Stomach (tissue), 9 donors: ENCODE data around the gene IGSF9B. TPM values are rescaled to one million over a fixed set of nuclear protein-coding genes. Genes with fewer than 3 reads are reported as not detected.

Source experiments
- DNase-seq, 2 donors: peaks; one replicate each; pipeline versions ENCODE4 v3.0.0 to v3.0.0-alpha.2; 2013 to 2019
- H3K27ac ChIP-seq, 5 donors: fragments of 200-600 bp in 4 of 5; sonication (generic) in 4 of 5; one replicate each; pipeline ENCODE4 v1.5.1; 2013 to 2019; ENCODE audit warnings: mild to moderate bottlenecking in 1 of 5, moderate library complexity in 1 of 5
- H3K27me3 ChIP-seq, 3 donors: fragments of 200-600 bp; sonication (generic); one replicate each; pipeline ENCODE4 v1.5.1; 2017 to 2019; ENCODE audit warnings: mixed run types in 1 of 3
- H3K36me3 ChIP-seq, 4 donors: fragments of 200-600 bp; sonication (generic); 1 replicate in 3 of 4; 2 replicates in 1 of 4; pipeline ENCODE4 v1.5.1; 2016 to 2019
- H3K4me1 ChIP-seq, 4 donors: fragments of 200-600 bp; sonication (generic); one replicate each; pipeline ENCODE4 v1.5.1; 2016 to 2019
- H3K4me3 ChIP-seq, 4 donors: fragments of 200-600 bp; sonication (generic) in 3 of 4; one replicate each; pipeline ENCODE4 v1.5.1; 2016 to 2019; ENCODE audit warnings: mild to moderate bottlenecking in 1 of 4
- H3K9me3 ChIP-seq, 4 donors: fragments of 200-600 bp; sonication (generic); one replicate each; pipeline ENCODE4 v1.5.1; 2016 to 2019
- EP300 ChIP-seq: sonication (generic); formaldehyde crosslinking; IDR thresholded peaks from one replicate; pipeline ENCODE4 v1.6.1; 2017; ENCODE audit warnings: antibody characterized with exemption
- POLR2A ChIP-seq, 4 donors: fragments of 450-650 bp; IDR thresholded peaks; one replicate each; pipeline ENCODE4 v1.6.1; 2016; ENCODE audit warnings: antibody characterized with exemption in 4 of 4, control low read depth in 2 of 4, mild to moderate bottlenecking in 1 of 4, moderate library complexity in 1 of 4
- POLR2AphosphoS5 ChIP-seq, 3 donors: sonication (generic); formaldehyde crosslinking; IDR thresholded peaks; one replicate each; pipeline ENCODE4 v1.6.1; 2016; ENCODE audit warnings: antibody characterized with exemption in 3 of 3
- WGBS, 5 donors: extraction: QIAGEN DNeasy Blood & Tissue Kit in 3 of 5; methylation state at CpG; one replicate each; pipeline versions ENCODE4 v1.1.5 to v1.1.7; 2013 to 2018; 5-methylcytosine and 5-hydroxymethylcytosine counted together
- intact Hi-C: fragments of 100-400 bp; cut with DNase I; formaldehyde crosslinking; loops from one replicate; pipeline ENCODE4 v1.15.1; 2023; ENCODE audit warnings: low total_unique reads
- polyA plus RNA-seq, 3 donors: library from polyadenylated mRNA; stranded (reverse); fragments of 200-250 nt; gene quantifications; one replicate each; pipeline ENCODE4 v1.2.3, GENCODE V29; 2013
- total RNA-seq, 5 donors: library from RNA; depleted of rRNA; stranded (reverse); fragments of >200 nt; gene quantifications; one replicate each; pipeline versions ENCODE4 v1.1.0 to v1.2.3, GENCODE V29; 2014 to 2016
- TF ChIP-seq, protein P1 (sequence below), 7 experiments: fragments of 450-650 bp in 4 of 7; fragments of 200-600 bp in 3 of 7; sonication (generic) in 3 of 7; IDR thresholded peaks; one replicate each; pipeline ENCODE4 v1.5.1; 2016 to 2019; ENCODE audit warnings: antibody characterized with exemption in 7 of 7, control low read depth in 2 of 7, mild to moderate bottlenecking in 1 of 7
- donor health status: healthy with polysubstance abuse.
- donor health status: Bipolar disorder and iron deficiency.
- donor health status: healthy.

The IGSF9B gene
- total and polyA plus RNA-seq, 8 donors = 0.44 to 22.3 (median 4.6) TPM; not detected in 1

DNA sequence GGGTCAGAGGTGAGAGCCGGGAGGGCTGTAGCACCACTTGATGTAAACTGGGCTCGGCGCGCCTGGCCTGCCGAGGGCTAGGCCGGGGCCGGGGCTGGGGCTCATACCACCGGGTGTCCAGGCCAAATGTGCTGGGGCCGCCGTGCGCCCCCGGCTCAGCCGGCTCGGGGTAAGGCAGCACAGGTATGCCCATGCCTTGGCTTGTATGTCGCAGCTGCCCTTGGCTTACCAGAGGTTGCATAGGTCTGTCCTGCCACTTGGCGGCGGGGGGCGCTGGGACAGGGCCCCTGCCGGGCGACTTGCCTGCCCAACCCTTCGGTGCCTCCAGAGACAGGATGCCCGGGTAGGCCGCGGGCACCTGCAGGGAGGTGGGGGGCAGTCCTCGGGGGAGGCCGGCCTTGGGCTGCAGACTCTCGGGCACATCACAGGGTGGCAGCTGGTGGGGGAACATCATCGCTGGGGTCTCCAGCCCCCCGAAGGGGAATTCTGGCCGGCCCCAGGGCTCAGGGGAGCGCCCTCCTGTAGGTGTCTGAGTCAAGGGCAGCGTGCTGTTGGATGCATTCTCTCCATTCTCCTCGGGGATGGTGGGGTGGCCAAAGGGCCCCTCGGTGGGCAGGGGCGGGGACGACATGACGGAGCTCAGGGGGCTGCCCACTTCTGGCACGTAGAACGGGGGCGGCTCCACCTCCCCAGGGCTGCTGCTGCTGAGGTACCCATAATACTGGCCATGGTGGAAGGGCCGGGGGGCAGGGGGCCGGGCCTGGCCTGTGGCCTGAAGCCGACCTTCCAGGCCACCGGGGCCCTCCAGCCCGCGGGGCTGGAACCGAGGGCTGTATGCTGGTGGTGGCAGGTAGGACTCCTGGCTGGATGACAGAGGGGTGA, 36.4 kb downstream of the IGSF9B start:
- 83 to 94% (median 89%) methylated on average over 17 to 47 of the region's 47 CpGs for WGBS, 5 donors
- Histone ChIP-seq H3K9me3 (no peaks in the 10 kb centered on the region), H3K27ac (no peak overlapping the region), H3K4me1 (peaks cover 0 to 6% (median 0%) of the 10 kb centered on the region in 4 donors), H3K4me3 (peak overlapping the region in 1 of 4 donors; percentile 9), H3K27me3 (peaks cover 0 to 26% (median 20%) of the 10 kb centered on the region in 3 donors), H3K36me3 (peaks cover 0 to 83% (median 35%) of the 10 kb centered on the region in 4 donors)
- intact Hi-C loops = no loop called here
- DNase-seq = no peak
- TF ChIP-seq, protein P1, sequence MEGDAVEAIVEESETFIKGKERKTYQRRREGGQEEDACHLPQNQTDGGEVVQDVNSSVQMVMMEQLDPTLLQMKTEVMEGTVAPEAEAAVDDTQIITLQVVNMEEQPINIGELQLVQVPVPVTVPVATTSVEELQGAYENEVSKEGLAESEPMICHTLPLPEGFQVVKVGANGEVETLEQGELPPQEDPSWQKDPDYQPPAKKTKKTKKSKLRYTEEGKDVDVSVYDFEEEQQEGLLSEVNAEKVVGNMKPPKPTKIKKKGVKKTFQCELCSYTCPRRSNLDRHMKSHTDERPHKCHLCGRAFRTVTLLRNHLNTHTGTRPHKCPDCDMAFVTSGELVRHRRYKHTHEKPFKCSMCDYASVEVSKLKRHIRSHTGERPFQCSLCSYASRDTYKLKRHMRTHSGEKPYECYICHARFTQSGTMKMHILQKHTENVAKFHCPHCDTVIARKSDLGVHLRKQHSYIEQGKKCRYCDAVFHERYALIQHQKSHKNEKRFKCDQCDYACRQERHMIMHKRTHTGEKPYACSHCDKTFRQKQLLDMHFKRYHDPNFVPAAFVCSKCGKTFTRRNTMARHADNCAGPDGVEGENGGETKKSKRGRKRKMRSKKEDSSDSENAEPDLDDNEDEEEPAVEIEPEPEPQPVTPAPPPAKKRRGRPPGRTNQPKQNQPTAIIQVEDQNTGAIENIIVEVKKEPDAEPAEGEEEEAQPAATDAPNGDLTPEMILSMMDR (IDR thresholded peaks at IDR 0.05) = no peak
- TF ChIP-seq POLR2AphosphoS5 (IDR thresholded peaks at IDR 0.05) (no peak), EP300 (no peak), POLR2A (IDR thresholded peaks at IDR 0.05) (no peak)

DNA sequence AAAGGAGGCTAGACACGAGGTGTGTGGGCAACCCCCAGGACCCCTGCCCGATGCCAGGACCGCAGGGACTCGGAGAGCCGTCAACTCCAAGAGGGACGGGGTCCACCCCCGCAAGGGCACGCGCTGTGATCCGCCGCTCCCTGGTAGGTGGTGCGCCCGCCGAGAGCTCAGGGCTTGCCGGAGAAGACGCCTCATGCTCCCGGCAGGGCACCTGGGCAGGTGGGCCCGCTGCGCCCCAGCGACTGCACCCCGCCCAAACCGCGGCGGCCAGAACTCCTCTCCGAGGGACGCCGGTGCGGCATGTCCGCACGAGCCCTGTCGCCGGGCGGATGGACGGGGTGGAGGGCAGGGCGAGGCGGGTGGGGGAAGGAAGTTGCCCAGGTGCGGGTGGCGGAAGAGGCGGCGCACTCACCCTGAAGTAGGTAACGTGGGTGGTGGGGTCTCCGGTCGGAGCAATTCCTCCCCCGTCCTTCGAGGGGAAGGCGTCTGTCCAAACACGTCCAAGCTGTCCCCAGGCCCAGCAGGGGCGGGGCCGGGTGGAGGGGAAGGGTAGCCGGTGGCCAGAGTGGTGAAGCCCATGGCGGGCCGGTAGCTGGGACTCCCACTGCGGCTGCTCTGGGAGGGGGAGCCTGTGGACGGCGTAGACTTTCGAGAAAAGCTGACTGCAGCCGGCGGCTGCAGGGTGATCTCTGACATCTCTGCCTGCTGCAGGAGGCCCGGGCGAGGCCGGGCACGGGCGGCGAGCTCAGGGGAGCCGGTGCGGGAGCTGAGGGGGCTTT, 37.2 kb downstream of the IGSF9B start:
- Histone ChIP-seq H3K4me1 (peaks cover 0 to 6% (median 0%) of the 10 kb centered on the region in 4 donors), H3K9me3 (no peaks in the 10 kb centered on the region), H3K27ac (no peak overlapping the region), H3K36me3 (peaks cover 0 to 83% (median 28%) of the 10 kb centered on the region in 4 donors), H3K4me3 (peak overlapping the region in 1 of 4 donors; percentile 9), H3K27me3 (peaks cover 0 to 26% (median 20%) of the 10 kb centered on the region in 3 donors)
- intact Hi-C loops = no loop called here
- 39 to 86% (median 43%) methylated on average over 44 to 66 of the region's 66 CpGs for WGBS, 5 donors
- TF ChIP-seq POLR2A (IDR thresholded peaks at IDR 0.05) (no peak), POLR2AphosphoS5 (IDR thresholded peaks at IDR 0.05) (no peak)
- no peak for DNase-seq

DNA sequence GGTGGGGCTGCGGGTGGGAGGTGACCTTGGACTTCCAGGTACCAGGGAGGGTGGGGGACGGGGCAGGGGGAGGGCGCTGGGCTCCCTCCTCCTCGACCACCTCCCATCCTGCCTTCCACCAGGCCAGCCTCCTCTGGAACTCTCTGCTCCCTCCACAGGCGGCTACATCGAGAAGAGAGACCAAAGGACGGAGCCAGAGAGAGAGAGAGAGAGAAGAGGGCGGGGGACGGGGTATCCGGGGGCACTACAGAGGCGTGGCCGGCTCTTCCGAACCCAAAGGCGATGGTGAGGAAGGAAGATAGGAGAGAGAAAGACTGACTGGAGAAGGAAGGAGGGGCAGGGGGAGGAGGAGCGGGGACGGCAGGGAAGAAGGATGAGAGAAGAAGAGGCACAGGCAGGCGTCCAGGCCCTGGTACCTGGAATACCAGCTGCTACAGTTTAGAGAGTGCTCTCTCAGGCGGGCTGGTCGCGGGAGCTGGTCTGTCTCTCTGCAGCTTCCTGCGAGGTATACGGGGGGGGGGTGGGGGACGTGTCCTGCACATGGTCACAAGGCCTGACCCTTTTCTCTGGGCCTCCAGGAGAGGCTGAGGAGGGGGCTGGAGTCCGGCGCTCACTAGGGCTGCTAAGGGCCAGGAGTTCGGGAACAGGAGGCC, 38.0 kb downstream of the IGSF9B start:
- TF ChIP-seq POLR2AphosphoS5 (IDR thresholded peaks at IDR 0.05) = no peak
- no peak for TF ChIP-seq EP300
- TF ChIP-seq, protein P1 (IDR thresholded peaks at IDR 0.05) = no peak
- no peak for TF ChIP-seq POLR2A (IDR thresholded peaks at IDR 0.05)

DNA sequence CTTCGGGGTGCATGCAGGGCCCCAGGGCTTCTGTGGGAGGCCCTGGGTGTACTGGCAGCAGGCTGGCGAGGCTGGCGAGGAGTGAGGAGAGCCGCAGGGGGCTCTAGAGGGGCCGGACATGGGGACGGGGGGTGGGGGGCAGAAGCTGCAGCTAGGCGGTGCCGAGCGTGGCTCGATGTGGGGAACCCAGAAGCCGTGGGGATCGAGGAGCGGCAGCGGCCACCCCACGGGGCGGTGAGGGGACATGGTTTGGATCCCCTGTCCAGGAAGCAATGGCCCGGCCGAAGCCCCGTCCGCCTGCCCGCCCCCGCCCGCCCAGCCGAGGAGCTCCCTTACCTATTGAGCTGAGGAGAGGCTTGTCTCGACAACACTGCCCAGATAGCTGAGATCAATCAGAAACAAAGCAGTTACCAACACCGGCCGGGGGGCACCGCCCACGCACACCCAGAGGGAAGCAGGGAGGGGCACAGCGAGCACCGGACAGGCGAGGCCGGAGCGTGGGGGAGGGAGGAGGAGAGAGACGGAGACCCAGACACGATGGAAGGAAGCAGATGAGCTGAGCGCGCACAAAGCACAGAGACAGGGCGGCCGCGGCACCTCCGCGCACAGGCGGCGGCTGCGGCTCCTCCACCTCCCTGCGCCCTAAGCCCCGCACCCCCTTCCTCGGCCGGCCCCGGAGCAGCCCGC, 38.7 kb downstream of the IGSF9B start:
- TF ChIP-seq, protein P1 (IDR thresholded peaks at IDR 0.05) = no peak
- TF ChIP-seq POLR2AphosphoS5 (IDR thresholded peaks at IDR 0.05) = no peak
- WGBS, 5 donors = 35 to 52% (median 37%) methylated on average over 28 to 52 of the region's 52 CpGs
- Histone ChIP-seq H3K4me3 (no peak overlapping the region), H3K9me3 (no peaks in the 10 kb centered on the region), H3K36me3 (peaks cover 0 to 83% (median 33%) of the 10 kb centered on the region in 4 donors), H3K4me1 (peaks cover 0 to 6% (median 0%) of the 10 kb centered on the region in 4 donors), H3K27me3 (peaks cover 0 to 26% (median 20%) of the 10 kb centered on the region in 3 donors), H3K27ac (no peak overlapping the region)
- no peak for DNase-seq
- intact Hi-C loops = no loop called here

More for the DNA sequence above, 38.0 kb downstream of the IGSF9B start:
- DNase-seq = no peak
- H3K4me3 ChIP-seq = no peak overlapping the region
- H3K27me3 ChIP-seq = peaks cover 0 to 26% (median 20%) of the 10 kb centered on the region in 3 donors
- 16 to 44% (median 23%) methylated on average over 11 to 26 of the region's 26 CpGs for WGBS, 5 donors
- H3K4me1 ChIP-seq = peaks cover 0 to 6% (median 0%) of the 10 kb centered on the region in 4 donors
- intact Hi-C loops = no loop called here
- peaks cover 0 to 83% (median 27%) of the 10 kb centered on the region in 4 donors for H3K36me3 ChIP-seq
- no peaks in the 10 kb centered on the region for H3K9me3 ChIP-seq
- H3K27ac ChIP-seq = no peak overlapping the region
